Activated naive CD8-positive, alpha-beta T cell treated with anti-CD3 and anti-CD28 coated beads, Interleukin-2, amount 50 U/mL, for 24 hours (primary cell): Measurements from ENCODE around the gene ANO4.

Source experiments
- ATAC-seq: fragments of 150-1000 bp; cut with Tn5 transposase; one replicate; pipeline ENCODE4 v1.10.0; 2021
- DNase-seq: peaks from one replicate; pipeline ENCODE4 v3.0.0; 2021
- H3K27ac Mint-ChIP-seq: one replicate; pipeline ENCODE4 v1.8.0; 2021; ENCODE audit warnings: mild to moderate bottlenecking, mixed read lengths
- H3K27me3 Mint-ChIP-seq: one replicate; pipeline ENCODE4 v1.8.0; 2021; ENCODE audit warnings: mixed read lengths
- H3K36me3 Mint-ChIP-seq: one replicate; pipeline ENCODE4 v1.8.0; 2021; ENCODE audit warnings: low read depth, mixed read lengths
- H3K4me1 Mint-ChIP-seq: one replicate; pipeline ENCODE4 v1.8.0; 2021; ENCODE audit warnings: mixed read lengths
- H3K4me3 Mint-ChIP-seq: one replicate; pipeline ENCODE4 v1.8.0; 2021; ENCODE audit warnings: mild to moderate bottlenecking, moderate library complexity, mixed read lengths
- H3K9me3 Mint-ChIP-seq: one replicate; pipeline ENCODE4 v1.8.0; 2021; ENCODE audit warnings: mixed read lengths

The ANO4 gene

GRCh38 chr12:100875156-100875555 is 80.6 kb downstream of the ANO4 start:
- ATAC-seq, result no peak
- Mint-ChIP-seq H3K27me3 (no peaks in the 10 kb centered on the region), H3K27ac (no peak overlapping the region), H3K4me1 (no peaks in the 10 kb centered on the region), H3K9me3 (peaks cover 22% of the 10 kb centered on the region), H3K36me3 (no peaks in the 10 kb centered on the region), H3K4me3 (no peak overlapping the region)
- no peak for DNase-seq

- H3K9me3 Mint-ChIP-seq, result peaks cover 22% of the 10 kb centered on the region
- ATAC-seq (no peak), DNase-seq (no peak)
- no peaks in the 10 kb centered on the region for H3K36me3 Mint-ChIP-seq
- H3K4me1 Mint-ChIP-seq, result no peaks in the 10 kb centered on the region
- no peak overlapping the region for H3K4me3 Mint-ChIP-seq
- no peaks in the 10 kb centered on the region for H3K27me3 Mint-ChIP-seq
- no peak overlapping the region for H3K27ac Mint-ChIP-seq
These were observed 81.2 kb downstream of the ANO4 start for GRCh38 chr12:100875771-100876170.

GRCh38 chr12:100877776-100878175 is 83.2 kb downstream of the ANO4 start:
- no peaks in the 10 kb centered on the region for H3K27me3 Mint-ChIP-seq
- H3K4me1 Mint-ChIP-seq, result no peaks in the 10 kb centered on the region
- DNase-seq (no peak), ATAC-seq (no peak)
- H3K4me3 Mint-ChIP-seq, result no peak overlapping the region
- H3K36me3 Mint-ChIP-seq, result no peaks in the 10 kb centered on the region
- H3K27ac Mint-ChIP-seq, result no peak overlapping the region
- H3K9me3 Mint-ChIP-seq, result peaks cover 22% of the 10 kb centered on the region

GRCh38 chr12:100895192-100895591 is 100.6 kb downstream of the ANO4 start:
- ATAC-seq (no peak), DNase-seq (no peak)
- Mint-ChIP-seq H3K9me3 (peaks cover 4% of the 10 kb centered on the region), H3K27me3 (peaks cover 2% of the 10 kb centered on the region), H3K36me3 (no peaks in the 10 kb centered on the region), H3K4me3 (no peak overlapping the region), H3K27ac (no peak overlapping the region), H3K4me1 (no peaks in the 10 kb centered on the region)

GRCh38 chr12:100896192-100896591 is 101.6 kb downstream of the ANO4 start:
- H3K27ac Mint-ChIP-seq, result no peak overlapping the region

GRCh38 chr12:100897240-100897639 is 102.7 kb downstream of the ANO4 start:
- H3K27ac Mint-ChIP-seq, result no peak overlapping the region
- H3K27me3 Mint-ChIP-seq, result peaks cover 2% of the 10 kb centered on the region
- H3K9me3 Mint-ChIP-seq, result peaks cover 8% of the 10 kb centered on the region
- ATAC-seq, result no peak
- no peaks in the 10 kb centered on the region for H3K4me1 Mint-ChIP-seq
- no peak overlapping the region for H3K4me3 Mint-ChIP-seq
- H3K36me3 Mint-ChIP-seq, result no peaks in the 10 kb centered on the region
- no peak for DNase-seq

More at GRCh38 chr12:100896192-100896591, 101.6 kb downstream of the ANO4 start:
- DNase-seq (no peak), ATAC-seq (no peak)
- Mint-ChIP-seq H3K4me1 (no peaks in the 10 kb centered on the region), H3K36me3 (no peaks in the 10 kb centered on the region), H3K4me3 (no peak overlapping the region), H3K27me3 (peaks cover 2% of the 10 kb centered on the region), H3K9me3 (peaks cover 8% of the 10 kb centered on the region)

GRCh38 chr12:100899301-100899700 is 104.7 kb downstream of the ANO4 start:
- peaks cover 8% of the 10 kb centered on the region for H3K9me3 Mint-ChIP-seq
- DNase-seq (no peak), ATAC-seq (no peak)
- no peak overlapping the region for H3K4me3 Mint-ChIP-seq
- no peaks in the 10 kb centered on the region for H3K36me3 Mint-ChIP-seq
- no peak overlapping the region for H3K27ac Mint-ChIP-seq
- H3K4me1 Mint-ChIP-seq, result no peaks in the 10 kb centered on the region
- H3K27me3 Mint-ChIP-seq, result no peaks in the 10 kb centered on the region

GRCh38 chr12:100900808-100901207 is 106.2 kb downstream of the ANO4 start:
- peaks cover 8% of the 10 kb centered on the region for H3K9me3 Mint-ChIP-seq
- no peak overlapping the region for H3K4me3 Mint-ChIP-seq
- H3K27me3 Mint-ChIP-seq, result no peaks in the 10 kb centered on the region
- no peak for DNase-seq
- H3K27ac Mint-ChIP-seq, result no peak overlapping the region
- H3K36me3 Mint-ChIP-seq, result no peaks in the 10 kb centered on the region
- no peaks in the 10 kb centered on the region for H3K4me1 Mint-ChIP-seq
- no peak for ATAC-seq

- DNase-seq (no peak), ATAC-seq (no peak)
- Mint-ChIP-seq H3K9me3 (peaks cover 8% of the 10 kb centered on the region), H3K27me3 (no peaks in the 10 kb centered on the region), H3K36me3 (no peaks in the 10 kb centered on the region), H3K4me3 (no peak overlapping the region), H3K27ac (no peak overlapping the region), H3K4me1 (no peaks in the 10 kb centered on the region)
These were observed 106.7 kb downstream of the ANO4 start for GRCh38 chr12:100901266-100901665.

GRCh38 chr12:100904270-100904669 is 109.7 kb downstream of the ANO4 start:
- no peak overlapping the region for H3K27ac Mint-ChIP-seq
- H3K4me3 Mint-ChIP-seq, result no peak overlapping the region
- ATAC-seq (no peak), DNase-seq (no peak)
- no peaks in the 10 kb centered on the region for H3K4me1 Mint-ChIP-seq
- H3K9me3 Mint-ChIP-seq, result peaks cover 4% of the 10 kb centered on the region
- H3K27me3 Mint-ChIP-seq, result no peaks in the 10 kb centered on the region
- no peaks in the 10 kb centered on the region for H3K36me3 Mint-ChIP-seq

- Mint-ChIP-seq H3K36me3 (no peaks in the 10 kb centered on the region), H3K4me1 (no peaks in the 10 kb centered on the region), H3K27me3 (no peaks in the 10 kb centered on the region), H3K9me3 (no peaks in the 10 kb centered on the region), H3K4me3 (no peak overlapping the region), H3K27ac (no peak overlapping the region)
- no peak for DNase-seq
- ATAC-seq, result no peak
These were observed 113.9 kb downstream of the ANO4 start for GRCh38 chr12:100908501-100908900.

GRCh38 chr12:100913872-100914592 is 119.5 kb downstream of the ANO4 start:
- Mint-ChIP-seq H3K9me3 (no peaks in the 10 kb centered on the region), H3K4me3 (no peak overlapping the region), H3K4me1 (no peaks in the 10 kb centered on the region), H3K36me3 (no peaks in the 10 kb centered on the region), H3K27ac (no peak overlapping the region), H3K27me3 (no peaks in the 10 kb centered on the region)
- DNase-seq, result no peak
- ATAC-seq, result no peak

- no peak overlapping the region for H3K27ac Mint-ChIP-seq
- no peaks in the 10 kb centered on the region for H3K4me1 Mint-ChIP-seq
- ATAC-seq (no peak), DNase-seq (no peak)
- peaks cover 3% of the 10 kb centered on the region for H3K9me3 Mint-ChIP-seq
- no peaks in the 10 kb centered on the region for H3K27me3 Mint-ChIP-seq
- no peak overlapping the region for H3K4me3 Mint-ChIP-seq
- no peaks in the 10 kb centered on the region for H3K36me3 Mint-ChIP-seq
These were observed 124.5 kb downstream of the ANO4 start for GRCh38 chr12:100919116-100919515.

- no peak overlapping the region for H3K4me3 Mint-ChIP-seq
- H3K27me3 Mint-ChIP-seq, result no peaks in the 10 kb centered on the region
- H3K27ac Mint-ChIP-seq, result no peak overlapping the region
- no peak for DNase-seq
- no peaks in the 10 kb centered on the region for H3K4me1 Mint-ChIP-seq
- ATAC-seq, result no peak
- peaks cover 3% of the 10 kb centered on the region for H3K9me3 Mint-ChIP-seq
- H3K36me3 Mint-ChIP-seq, result no peaks in the 10 kb centered on the region
These were observed 125.9 kb downstream of the ANO4 start for GRCh38 chr12:100920493-100920892.

GRCh38 chr12:100926669-100927248 is 132.2 kb downstream of the ANO4 start:
- no peak for DNase-seq

More at GRCh38 chr12:100926669-100927248, 132.2 kb downstream of the ANO4 start:
- no peaks in the 10 kb centered on the region for H3K4me1 Mint-ChIP-seq
- H3K36me3 Mint-ChIP-seq, result no peaks in the 10 kb centered on the region
- H3K27me3 Mint-ChIP-seq, result no peaks in the 10 kb centered on the region
- no peak for ATAC-seq
- no peak overlapping the region for H3K4me3 Mint-ChIP-seq
- peaks cover 3% of the 10 kb centered on the region for H3K9me3 Mint-ChIP-seq
- H3K27ac Mint-ChIP-seq, result no peak overlapping the region
